GM21381 (cell line): Measurements from ENCODE around the gene CSH1.
"Not testable (repeated sequence)": the region's sequence is repeated elsewhere in the genome, so short reads cannot be mapped to it uniquely, and the experiment has no call there.

ENCODE experiments used
- ATAC-seq: cut with Tn5 transposase; IDR thresholded peaks from one replicate; pipeline ENCODE4 v1.9.1; 2021; ENCODE audit warnings: mild to moderate bottlenecking, moderate library complexity; ENCODE audit not compliant: unreplicated experiment

The CSH1 gene

DNA sequence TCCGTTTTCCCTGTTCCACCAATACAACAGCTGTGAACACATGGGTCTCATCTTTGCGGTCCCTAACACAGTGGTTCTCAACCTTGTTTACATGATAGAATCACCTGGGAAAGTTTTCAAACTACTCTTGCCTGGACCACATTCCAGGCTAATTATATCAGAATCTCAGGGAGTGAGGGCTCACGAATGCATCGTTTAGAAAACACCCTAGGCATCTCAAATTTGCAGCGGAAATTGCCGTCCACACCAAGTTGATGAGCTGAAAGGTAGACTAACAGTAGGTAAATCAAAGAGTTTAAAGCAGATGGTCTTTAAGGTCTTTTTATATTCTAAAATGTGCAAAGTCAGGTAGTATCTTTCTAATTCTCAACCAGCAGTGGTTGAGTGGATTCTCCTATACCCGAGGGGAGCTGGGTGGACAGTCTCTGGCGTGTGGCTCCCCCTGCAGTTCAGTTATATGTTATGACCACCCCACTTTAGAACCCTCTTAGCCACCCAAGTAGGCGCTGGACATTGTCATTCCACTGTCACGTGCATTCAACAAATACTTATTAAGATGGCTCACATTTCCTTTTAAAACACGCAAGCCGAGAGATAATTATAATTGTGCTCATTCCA lies 10.9 kb upstream of the CSH1 start:
- ATAC-seq, result not testable (repeated sequence)

DNA sequence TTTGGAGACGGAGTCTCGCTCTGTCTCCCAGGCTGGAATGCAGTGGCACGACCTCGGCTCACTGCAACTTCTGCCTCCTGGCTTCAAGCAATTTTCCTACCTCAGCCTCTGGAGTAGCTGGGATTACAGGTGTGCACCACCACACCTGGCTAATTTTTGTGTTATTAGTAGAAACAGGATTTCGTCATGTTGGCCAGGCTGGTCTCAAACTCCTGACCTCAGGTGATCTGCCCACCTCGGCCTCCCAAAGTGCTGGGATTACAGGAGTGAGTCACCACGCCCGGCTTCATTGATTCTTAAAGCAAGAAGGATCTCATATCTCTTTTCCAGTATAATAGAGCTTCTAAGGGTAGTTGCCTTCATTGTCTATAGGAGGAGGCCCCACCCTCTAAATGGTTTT lies 8.4 kb upstream of the CSH1 start:
- not testable (repeated sequence) for ATAC-seq

- ATAC-seq, result not testable (repeated sequence)
Observed at GRCh38 chr17:63903787-63904201, 7.4 kb upstream of the CSH1 start.

DNA sequence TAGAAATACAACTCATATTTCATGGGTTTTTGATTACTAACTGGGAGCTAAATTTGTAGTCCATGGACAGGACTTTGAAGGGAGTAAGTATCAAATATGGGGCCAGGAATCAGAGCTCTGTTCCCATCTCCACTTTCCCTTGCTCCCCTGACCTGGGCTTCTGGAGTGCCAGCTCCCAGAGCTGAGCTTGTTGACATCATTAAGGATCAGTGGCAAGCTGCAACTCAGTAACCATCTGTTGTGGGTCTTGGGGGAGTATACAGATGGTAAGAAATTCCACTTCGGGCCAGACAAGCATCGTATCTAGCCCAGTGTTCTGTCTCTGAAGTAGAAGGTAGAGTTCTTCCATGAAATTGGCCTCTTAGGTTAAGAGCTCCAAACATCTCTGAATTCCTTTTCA lies 5.6 kb upstream of the CSH1 start:
- not testable (repeated sequence) for ATAC-seq

- not testable (repeated sequence) for ATAC-seq
Observed at GRCh38 chr17:63898899-63899798, 2.8 kb upstream of the CSH1 start.

GRCh38 chr17:63894821-63895220 lies 1.6 kb downstream of the CSH1 start:
- ATAC-seq, result not testable (repeated sequence)

DNA sequence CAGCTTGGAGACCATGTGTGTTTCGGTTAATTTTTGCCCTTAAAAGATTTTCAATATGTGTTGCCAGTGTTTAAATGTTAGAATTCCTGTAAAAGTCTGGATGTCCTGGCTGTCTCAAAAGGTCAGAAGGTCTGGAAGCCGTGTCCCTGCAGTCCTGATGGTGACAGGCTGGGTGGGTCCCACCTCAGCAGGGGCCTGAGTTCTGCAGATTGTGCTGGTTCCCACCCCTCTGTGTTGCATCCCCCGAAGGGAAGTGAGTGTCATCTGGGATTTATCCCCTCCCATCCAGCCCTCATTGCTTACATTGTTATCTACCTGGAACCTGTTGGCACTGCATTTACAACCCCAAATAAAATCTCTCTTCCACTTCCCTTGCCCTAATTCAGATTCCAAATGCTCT lies 2.4 kb downstream of the CSH1 start:
- ATAC-seq, result not testable (repeated sequence)

DNA sequence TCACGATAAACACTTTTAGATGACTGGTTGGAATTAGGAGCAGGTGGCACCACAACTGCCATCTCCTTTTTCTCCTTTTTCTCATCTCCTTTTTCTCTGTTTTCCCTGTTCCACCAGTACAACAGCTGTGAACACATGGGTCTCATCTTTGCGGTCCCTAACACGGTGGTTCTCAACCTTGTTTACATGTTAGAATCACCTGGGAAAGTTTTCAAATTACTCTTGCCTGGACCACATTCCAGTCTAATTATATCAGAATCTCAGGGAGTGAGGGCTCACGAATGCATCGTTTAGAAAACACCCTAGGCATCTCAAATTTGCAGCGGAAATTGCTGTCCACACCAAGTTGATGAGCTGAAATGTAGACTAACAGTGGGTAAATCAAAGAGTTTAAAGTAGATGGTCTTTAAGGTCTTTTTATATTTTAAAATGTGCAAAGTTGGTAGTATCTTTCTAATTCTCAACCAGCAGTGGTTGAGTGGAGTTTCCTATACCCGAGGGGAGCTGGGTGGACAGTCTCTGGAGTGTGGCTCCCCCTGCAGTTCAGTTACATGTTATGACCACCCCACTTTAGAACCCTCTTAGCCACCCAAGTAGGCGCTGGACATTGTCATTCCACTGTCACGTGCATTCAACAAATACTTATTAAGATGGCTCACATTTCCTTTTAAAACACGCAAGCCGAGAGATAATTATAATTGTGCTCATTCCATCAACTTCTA lies 3.9 kb downstream of the CSH1 start:
- ATAC-seq, result not testable (repeated sequence)

DNA sequence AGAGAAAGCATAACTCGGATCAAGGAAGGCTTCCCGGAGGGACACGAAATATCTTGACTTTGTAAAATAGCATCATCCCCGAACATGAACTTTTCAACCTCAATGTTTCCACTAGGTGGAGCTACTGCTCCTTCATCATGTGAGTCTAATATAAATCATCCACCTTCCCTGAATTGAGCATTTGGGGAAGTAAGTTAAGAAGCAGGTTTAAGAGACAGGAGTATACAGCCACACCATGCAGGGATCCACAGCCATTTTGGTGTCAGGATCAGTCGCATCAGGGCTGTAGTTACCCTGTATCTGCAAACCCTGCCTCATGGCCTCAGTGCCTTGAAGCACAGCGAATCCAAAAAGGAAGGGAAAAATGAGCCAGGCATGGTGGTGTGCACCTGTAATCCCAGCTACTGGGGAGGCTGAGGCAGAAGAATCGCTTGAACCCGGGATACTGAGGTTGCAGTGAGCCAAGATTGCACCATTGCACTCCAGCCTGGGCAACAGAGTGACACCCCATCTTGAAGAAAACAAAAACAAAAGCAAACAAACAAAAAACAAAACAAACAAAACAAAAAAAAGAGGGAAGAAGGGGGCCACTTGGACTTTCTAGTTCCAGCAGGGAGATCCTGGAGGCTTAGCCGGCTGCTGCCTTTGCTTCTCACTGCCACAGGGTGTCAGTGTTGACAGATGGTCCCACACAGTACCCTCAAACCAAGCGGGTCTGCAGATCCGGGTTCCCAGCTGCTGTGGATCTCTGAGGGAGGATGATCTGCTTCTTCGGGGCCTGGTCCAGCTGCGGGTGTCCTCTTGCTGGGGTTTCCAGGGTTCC lies 7.1 kb downstream of the CSH1 start:
- ATAC-seq, result not testable (repeated sequence)

GRCh38 chr17:63885119-63885518 lies 11.3 kb downstream of the CSH1 start:
- ATAC-seq, result not testable (repeated sequence)

- ATAC-seq, result not testable (repeated sequence)
Observed at GRCh38 chr17:63882626-63883126, 13.7 kb downstream of the CSH1 start.

GRCh38 chr17:63881935-63882601 lies 14.3 kb downstream of the CSH1 start, which contains the start of gene GH2:
TSS of gene GH2 (minus strand) at chr17:63881944. CDS start at chr17:63881801, 143 bp downstream.
- ATAC-seq, result no peak

- not testable (repeated sequence) for ATAC-seq
Observed at GRCh38 chr17:63881337-63881736, 15.0 kb downstream of the CSH1 start.

DNA sequence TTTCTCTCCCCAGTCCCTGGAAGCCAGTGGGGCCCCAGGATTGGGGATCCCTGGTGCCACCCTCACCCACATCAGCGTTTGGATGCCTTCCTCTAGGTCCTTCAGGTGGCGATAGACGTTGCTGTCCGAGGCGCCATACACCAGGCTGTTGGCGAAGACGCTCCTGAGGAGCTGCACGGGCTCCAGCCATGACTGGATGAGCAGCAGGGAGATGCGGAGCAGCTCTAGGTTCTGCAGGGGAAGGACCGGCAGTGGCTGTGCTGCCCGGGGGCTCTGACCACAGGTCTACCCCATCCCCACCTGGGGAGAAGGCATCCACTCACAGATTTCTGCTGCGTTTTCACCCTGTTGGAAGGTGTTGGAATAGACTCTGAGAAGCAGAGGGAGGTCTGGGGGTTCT lies 15.7 kb downstream of the CSH1 start:
- ATAC-seq, result no peak

GRCh38 chr17:63878413-63878812 lies 18.0 kb downstream of the CSH1 start:
- not testable (repeated sequence) for ATAC-seq

DNA sequence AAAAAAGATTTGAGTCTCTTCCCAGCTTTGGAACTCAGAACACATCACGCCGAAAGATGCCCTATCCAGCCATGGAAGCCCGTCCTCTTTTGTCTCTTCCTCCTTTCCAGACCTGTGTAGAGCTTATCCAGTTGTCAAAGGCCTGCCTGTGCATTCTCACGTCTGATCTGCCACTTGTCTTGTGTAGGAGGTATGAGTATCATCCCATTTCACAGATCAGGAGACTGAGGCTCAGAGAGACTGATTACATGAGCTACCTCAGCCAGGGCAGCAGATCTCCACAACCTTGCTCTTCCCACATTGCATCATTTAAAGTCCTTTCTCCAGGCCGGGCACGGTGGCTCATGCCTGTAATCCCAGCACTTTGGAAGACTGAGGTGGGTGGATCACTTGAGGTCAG lies 21.7 kb downstream of the CSH1 start:
- ATAC-seq, result not testable (repeated sequence)

- ATAC-seq, result not testable (repeated sequence)
Observed at GRCh38 chr17:63874061-63874626, 22.2 kb downstream of the CSH1 start.

- not testable (repeated sequence) for ATAC-seq
Observed at GRCh38 chr17:63873577-63873976, 22.8 kb downstream of the CSH1 start, which contains the start of gene CSH2. TSS of gene CSH2 (minus strand) at chr17:63873677. CDS start at chr17:63873614, 63 bp downstream.
